SK-N-SH (cell line): Measurements from ENCODE around the gene TMEM89.

Experiments used
- EP300 ChIP-seq, 2 experiments: IDR thresholded peaks; 2 replicates each; pipeline versions ENCODE4 v1.4.0 to v1.6.1; 2012; ENCODE audit warnings: borderline replicate concordance in 1 of 2, low read depth in 1 of 2, low read length in 1 of 2
- POLR2AphosphoS5 ChIP-seq: IDR thresholded peaks from 2 replicates; pipeline ENCODE4 v1.6.1; 2012; ENCODE audit warnings: low read depth, low read length
- TF ChIP-seq, protein P1 (sequence below): fragments of 200-600 bp; sonication (generic); IDR thresholded peaks from 2 replicates; pipeline ENCODE4 v1.6.1; 2017; ENCODE audit warnings: antibody characterized with exemption, mild to moderate bottlenecking, moderate library complexity

DNA sequence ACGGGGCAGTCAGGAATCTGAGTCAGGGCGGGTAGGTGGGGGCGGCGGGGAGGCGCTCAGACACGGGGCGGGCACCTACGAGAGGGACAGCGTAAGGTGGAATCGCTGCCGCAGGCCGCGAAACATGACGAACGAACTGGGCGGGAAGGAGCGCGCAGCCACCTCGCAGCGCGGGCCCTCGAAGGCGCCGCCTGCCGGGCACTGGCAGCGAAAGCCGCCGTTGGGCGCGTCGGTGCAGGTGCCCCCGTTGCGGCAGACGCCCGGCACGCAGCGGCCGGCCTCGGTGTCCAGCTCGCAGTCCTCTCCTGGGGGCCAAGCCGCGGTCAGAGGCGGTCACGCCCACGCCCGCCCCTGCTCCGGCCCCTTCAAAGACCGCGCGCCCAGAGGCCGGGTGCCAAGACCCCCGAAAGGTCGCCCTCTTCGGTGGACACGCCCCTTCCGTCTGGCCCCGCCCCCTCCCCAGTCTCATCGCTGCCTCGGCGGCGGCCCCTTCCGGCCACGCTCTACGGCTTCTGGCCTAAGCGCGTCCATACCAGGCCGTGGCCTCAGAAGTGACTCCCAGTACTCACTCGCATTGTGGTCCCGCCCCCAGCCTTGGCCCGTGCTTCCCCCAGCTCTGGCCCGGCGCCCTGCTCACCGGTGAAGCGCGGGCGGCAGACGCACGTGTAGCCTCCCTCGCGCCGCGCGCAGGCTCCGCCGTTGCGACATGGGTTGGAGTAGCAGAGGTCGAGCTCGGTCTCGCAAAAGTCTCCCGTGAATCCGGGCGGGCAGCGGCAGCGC is 34.7 kb upstream of the TMEM89 start:
- TF ChIP-seq EP300 (IDR thresholded peaks at IDR 0.05; ENCODE audit: borderline replicate concordance in 1 of 2, low read depth in 1 of 2, low read length in 1 of 2) = no peak
- TF ChIP-seq, protein P1, sequence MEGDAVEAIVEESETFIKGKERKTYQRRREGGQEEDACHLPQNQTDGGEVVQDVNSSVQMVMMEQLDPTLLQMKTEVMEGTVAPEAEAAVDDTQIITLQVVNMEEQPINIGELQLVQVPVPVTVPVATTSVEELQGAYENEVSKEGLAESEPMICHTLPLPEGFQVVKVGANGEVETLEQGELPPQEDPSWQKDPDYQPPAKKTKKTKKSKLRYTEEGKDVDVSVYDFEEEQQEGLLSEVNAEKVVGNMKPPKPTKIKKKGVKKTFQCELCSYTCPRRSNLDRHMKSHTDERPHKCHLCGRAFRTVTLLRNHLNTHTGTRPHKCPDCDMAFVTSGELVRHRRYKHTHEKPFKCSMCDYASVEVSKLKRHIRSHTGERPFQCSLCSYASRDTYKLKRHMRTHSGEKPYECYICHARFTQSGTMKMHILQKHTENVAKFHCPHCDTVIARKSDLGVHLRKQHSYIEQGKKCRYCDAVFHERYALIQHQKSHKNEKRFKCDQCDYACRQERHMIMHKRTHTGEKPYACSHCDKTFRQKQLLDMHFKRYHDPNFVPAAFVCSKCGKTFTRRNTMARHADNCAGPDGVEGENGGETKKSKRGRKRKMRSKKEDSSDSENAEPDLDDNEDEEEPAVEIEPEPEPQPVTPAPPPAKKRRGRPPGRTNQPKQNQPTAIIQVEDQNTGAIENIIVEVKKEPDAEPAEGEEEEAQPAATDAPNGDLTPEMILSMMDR = no peak
- TF ChIP-seq POLR2AphosphoS5 = no peak
